Neuron (in vitro differentiated cells): ENCODE results near the gene EPX.

Experiments used
- H2AFZ ChIP-seq: one replicate; pipeline ENCODE4 v1.6.1; 2013; ENCODE audit warnings: low read depth, mild to moderate bottlenecking, inconsistent platforms, low read length, moderate library complexity
- H3K27me3 ChIP-seq: one replicate; pipeline ENCODE4 v1.6.1; 2013; ENCODE audit warnings: low read length; ENCODE audit not compliant: insufficient read depth
- H3K36me3 ChIP-seq: one replicate; pipeline ENCODE4 v1.6.1; 2013; ENCODE audit warnings: low read length; ENCODE audit not compliant: insufficient read depth
- H3K4me1 ChIP-seq: one replicate; pipeline ENCODE4 v1.6.1; 2013; ENCODE audit warnings: low read length; ENCODE audit not compliant: insufficient read depth
- H3K4me3 ChIP-seq: 2 replicates; pipeline ENCODE4 v1.5.1; 2013; ENCODE audit warnings: mild to moderate bottlenecking, low read length, moderate library complexity
- H3K9me3 ChIP-seq: one replicate; pipeline ENCODE4 v1.6.1; 2013; ENCODE audit warnings: low read length

Gene EPX

DNA sequence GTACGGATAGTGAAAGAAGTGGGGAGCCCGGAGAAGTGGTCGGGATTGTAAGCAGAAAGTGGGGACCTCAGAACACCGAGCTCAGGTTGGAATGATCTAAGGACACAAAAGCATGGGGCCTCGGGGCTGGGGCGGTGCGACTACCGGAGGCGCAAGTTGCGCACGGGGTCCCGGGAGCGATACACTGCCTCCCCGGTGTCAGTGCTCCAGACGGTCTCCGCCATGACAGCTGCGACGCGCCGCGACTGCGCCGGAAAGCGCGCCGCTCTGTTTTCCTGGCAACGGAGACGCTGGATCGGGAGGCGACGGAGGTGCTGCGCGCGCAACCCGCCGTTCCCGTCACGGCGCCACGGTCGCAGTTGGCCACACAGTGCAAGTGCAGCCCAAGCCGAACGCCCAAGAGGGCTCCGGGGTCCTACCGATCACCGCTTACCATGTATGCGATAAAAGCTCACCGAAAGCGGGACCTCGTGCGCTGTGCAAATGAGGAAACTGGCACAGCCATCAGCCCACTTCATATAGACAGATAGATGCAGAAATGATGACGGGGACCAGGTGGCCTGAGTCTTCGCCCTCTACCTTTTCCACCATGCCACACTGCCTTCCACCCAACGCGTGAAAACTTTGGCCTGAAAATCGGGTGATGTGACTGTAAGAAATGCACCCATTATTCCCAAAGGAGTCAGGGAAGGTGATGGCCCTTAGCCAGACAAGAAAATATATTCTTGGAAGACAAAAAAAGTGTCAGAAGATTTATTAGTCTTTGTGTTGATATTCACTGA lies 26.7 kb downstream of the EPX start, which contains the start of gene MKS1:
MKS1 (minus strand) TSS at position 249 of the 782 bp plus-strand sequence; CDS start at position 224, 25 bp downstream.
- peak within 1 kb of the TSS; percentile 79 for H3K4me3 ChIP-seq
- H3K36me3 ChIP-seq = peaks cover 19% of the 10 kb centered on the region
- no peaks in the 10 kb centered on the region for H3K27me3 ChIP-seq
- no peaks in the 10 kb centered on the region for H3K9me3 ChIP-seq
- peaks cover 5% of the 10 kb centered on the region for H3K4me1 ChIP-seq
- peak within 1 kb of the TSS; percentile 84 for H2AFZ ChIP-seq

DNA sequence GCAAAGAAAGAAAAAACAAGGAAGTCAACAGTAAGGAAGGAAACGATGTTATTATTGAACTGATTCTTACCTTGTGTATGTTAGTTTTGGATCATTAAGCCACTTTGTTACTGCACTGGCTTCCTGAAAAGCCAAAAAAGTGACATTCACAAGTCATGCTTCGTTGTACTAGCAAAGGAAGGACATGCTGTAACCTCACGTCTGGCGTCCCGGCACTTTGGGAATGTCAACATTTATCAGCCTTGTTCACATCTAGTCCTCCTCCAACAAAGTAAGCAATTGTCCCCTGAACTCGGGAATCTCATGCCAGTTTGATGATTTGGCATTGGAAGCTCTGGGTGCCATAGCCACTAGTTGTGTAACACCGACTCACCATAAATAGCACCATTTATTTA lies 27.3 kb downstream of the EPX start:
- Histone ChIP-seq H3K9me3 (no peaks in the 10 kb centered on the region), H2AFZ (peak overlapping the region; percentile 84), H3K36me3 (peaks cover 16% of the 10 kb centered on the region), H3K27me3 (no peaks in the 10 kb centered on the region), H3K4me3 (peak overlapping the region; percentile 79), H3K4me1 (peaks cover 5% of the 10 kb centered on the region)

DNA sequence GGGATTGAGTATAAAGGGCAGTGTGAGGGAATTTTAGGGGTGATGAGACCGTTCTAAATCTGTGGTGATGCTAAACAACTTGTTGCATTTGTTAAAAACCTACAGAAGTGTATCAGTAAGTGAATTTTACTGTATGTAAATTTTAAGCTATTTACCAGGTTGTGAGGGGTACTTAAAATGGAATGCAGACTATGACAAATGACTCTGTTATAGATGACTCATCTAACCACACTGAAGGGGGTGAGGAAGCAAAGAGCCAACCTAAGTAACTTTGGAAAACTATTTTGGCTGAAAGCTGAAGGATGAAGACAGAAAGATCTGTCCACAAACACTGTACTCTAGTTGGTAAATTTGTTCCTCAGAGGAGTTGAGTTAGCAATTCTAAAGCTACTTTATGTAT lies 31.8 kb downstream of the EPX start:
- no peak overlapping the region for H3K4me3 ChIP-seq
- no peak overlapping the region for H2AFZ ChIP-seq
- peaks cover 8% of the 10 kb centered on the region for H3K27me3 ChIP-seq
- H3K9me3 ChIP-seq = no peaks in the 10 kb centered on the region
- no peaks in the 10 kb centered on the region for H3K36me3 ChIP-seq
- peaks cover 5% of the 10 kb centered on the region for H3K4me1 ChIP-seq

DNA sequence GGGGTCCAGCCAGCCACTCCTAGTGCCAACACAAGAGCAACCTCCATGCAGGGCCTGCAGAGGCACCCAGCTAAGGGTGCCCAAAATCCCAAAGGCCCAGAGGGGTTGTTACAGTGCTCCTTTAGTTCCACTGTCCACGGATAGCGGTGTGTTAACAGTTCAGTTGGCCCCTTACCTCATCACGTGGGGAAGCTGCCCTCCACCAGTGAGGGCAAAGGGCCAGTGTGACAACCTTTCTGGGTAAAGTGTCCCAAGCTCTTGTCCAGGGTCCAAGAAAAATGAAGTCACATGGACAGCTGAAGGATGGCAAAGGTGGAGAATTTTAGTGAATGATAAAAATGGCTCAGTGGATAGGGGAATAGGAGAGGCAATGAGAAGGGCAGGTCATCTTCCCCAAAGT lies 35.2 kb downstream of the EPX start:
- no peak overlapping the region for H3K4me3 ChIP-seq
- no peaks in the 10 kb centered on the region for H3K36me3 ChIP-seq
- H3K27me3 ChIP-seq = peaks cover 18% of the 10 kb centered on the region
- no peak overlapping the region for H2AFZ ChIP-seq
- H3K9me3 ChIP-seq = no peaks in the 10 kb centered on the region
- no peaks in the 10 kb centered on the region for H3K4me1 ChIP-seq

DNA sequence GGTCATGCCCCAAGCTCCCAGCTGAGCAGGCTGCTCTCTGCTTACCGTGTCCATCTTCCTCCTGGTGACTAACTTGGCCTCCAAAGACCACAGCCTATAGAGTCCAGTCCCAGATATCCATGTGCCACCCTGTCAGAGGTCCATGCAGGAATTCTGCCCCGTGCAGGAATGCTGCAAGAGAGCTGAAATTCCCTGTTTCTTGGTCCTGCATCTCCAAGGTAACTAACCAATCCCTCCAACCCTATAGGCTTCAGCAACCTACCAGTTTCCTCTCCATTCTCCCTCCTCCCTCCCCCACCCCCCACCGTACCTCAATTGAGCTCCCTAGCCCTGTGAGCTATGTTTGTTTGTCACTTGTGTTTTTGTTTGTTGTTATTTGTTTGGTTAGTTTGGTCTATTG lies 36.2 kb downstream of the EPX start:
- H3K9me3 ChIP-seq = no peaks in the 10 kb centered on the region
- H3K36me3 ChIP-seq = no peaks in the 10 kb centered on the region
- no peak overlapping the region for H3K4me3 ChIP-seq
- peaks cover 21% of the 10 kb centered on the region for H3K27me3 ChIP-seq
- H2AFZ ChIP-seq = no peak overlapping the region
- H3K4me1 ChIP-seq = no peaks in the 10 kb centered on the region

DNA sequence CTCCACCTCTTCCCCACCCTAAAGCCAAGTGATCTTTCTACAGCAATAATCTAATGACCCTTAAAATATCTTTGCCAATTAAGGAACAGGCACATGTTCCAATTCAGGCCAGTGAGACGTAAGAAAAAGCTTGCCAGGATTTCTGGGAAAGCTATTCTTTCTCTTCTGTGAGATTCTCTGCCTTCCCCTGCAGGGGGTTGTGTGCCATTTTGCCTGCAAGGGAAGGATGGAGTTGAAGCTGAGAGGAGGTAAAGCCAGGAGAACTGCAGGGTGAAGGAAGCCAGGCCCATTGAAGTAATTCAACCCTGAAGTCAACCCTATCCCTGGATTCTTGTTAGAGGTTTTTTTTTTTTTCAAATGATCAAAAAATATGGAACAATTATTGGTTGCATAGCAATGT lies 36.9 kb downstream of the EPX start:
- no peaks in the 10 kb centered on the region for H3K9me3 ChIP-seq
- no peak overlapping the region for H3K4me3 ChIP-seq
- H2AFZ ChIP-seq = no peak overlapping the region
- H3K27me3 ChIP-seq = peaks cover 21% of the 10 kb centered on the region
- no peaks in the 10 kb centered on the region for H3K4me1 ChIP-seq
- no peaks in the 10 kb centered on the region for H3K36me3 ChIP-seq

DNA sequence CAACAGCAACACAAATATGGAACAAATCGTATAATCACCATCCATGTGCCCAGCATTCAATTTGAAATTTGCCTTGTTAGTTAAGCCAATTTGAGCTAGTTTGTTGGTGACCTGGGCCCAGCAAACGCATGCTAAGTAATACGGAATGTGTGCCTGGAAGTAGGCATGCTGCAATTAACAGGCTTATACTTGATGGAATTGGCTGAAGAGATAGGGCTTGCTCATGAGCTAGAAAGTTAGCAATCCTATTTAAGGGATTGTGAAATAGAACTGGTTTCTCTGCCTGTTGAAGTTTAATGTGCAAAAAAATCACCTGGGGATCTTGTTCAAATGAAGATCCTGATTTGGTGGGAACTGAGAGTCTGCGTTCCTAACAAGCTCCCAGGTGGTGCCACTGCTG lies 37.4 kb downstream of the EPX start:
- H2AFZ ChIP-seq = no peak overlapping the region
- H3K9me3 ChIP-seq = no peaks in the 10 kb centered on the region
- no peak overlapping the region for H3K4me3 ChIP-seq
- H3K4me1 ChIP-seq = no peaks in the 10 kb centered on the region
- H3K27me3 ChIP-seq = peaks cover 21% of the 10 kb centered on the region
- no peaks in the 10 kb centered on the region for H3K36me3 ChIP-seq

DNA sequence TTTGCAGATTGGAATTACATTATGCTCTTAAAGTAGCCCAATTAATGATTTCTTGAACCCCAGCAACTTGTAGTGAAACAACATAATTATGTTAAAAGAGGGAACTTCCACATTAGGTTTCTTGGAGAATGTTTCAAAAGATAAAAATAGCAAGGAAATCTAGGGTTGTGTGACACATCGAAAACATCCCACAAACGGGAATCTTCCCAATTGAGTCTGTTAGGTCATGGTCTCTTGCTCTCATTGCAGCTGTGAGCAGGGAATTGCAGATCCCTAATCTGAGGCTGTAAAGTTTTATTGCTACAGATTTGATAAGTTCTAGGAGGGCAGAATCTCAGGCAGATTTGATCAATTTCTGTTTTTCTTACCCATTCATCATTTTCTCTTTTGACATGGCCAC lies 39.1 kb downstream of the EPX start:
- Histone ChIP-seq H3K27me3 (peaks cover 26% of the 10 kb centered on the region), H3K4me3 (no peak overlapping the region), H3K4me1 (no peaks in the 10 kb centered on the region), H3K9me3 (no peaks in the 10 kb centered on the region), H3K36me3 (no peaks in the 10 kb centered on the region), H2AFZ (no peak overlapping the region)

DNA sequence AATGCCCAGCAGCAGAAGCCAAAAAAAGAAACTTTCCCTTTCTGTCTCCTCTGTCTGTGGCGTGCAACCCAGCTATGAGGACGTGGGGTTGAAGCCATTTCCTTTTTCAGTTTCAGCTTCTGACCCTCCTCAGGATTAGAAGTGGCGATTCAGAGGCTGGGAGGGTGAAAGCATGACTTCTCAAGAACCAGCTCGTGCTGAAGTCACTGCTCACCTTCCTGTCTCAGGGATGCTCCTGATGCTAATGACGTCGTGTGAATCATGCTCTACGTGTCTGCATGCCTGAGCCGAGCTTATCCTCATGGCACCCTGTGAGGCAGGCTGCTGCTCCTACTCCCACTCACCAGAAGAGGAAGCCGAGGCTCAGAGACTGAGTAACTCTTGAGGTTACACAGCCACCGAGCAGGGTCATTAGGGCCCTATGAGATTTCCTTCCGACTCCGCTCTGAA lies 40.2 kb downstream of the EPX start:
- H3K27me3 ChIP-seq = peaks cover 25% of the 10 kb centered on the region
- H3K4me3 ChIP-seq = no peak overlapping the region
- no peaks in the 10 kb centered on the region for H3K36me3 ChIP-seq
- H3K9me3 ChIP-seq = no peaks in the 10 kb centered on the region
- H3K4me1 ChIP-seq = no peaks in the 10 kb centered on the region
- H2AFZ ChIP-seq = no peak overlapping the region

DNA sequence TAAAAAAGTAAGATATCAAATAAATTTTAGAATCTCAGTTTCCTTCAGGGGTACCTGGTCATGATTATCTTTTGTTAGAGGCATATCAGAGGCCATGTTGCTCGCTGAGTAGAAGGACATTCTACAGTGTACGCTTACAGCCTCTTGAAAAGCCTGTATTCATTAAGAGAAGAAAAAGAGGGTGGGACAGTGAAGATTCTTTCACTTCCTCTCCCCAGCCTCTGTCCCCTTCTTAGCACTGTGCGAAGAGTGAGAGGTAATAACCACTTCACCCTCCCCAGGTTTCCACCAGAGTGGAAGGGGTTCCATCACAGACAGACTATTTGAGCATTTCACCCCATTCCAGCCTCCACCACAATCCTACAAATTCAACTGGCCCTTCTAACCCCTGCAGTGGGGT lies 41.0 kb downstream of the EPX start:
- H3K36me3 ChIP-seq = no peaks in the 10 kb centered on the region
- no peak overlapping the region for H3K4me3 ChIP-seq
- H3K4me1 ChIP-seq = no peaks in the 10 kb centered on the region
- peaks cover 26% of the 10 kb centered on the region for H3K27me3 ChIP-seq
- H3K9me3 ChIP-seq = no peaks in the 10 kb centered on the region
- no peak overlapping the region for H2AFZ ChIP-seq

DNA sequence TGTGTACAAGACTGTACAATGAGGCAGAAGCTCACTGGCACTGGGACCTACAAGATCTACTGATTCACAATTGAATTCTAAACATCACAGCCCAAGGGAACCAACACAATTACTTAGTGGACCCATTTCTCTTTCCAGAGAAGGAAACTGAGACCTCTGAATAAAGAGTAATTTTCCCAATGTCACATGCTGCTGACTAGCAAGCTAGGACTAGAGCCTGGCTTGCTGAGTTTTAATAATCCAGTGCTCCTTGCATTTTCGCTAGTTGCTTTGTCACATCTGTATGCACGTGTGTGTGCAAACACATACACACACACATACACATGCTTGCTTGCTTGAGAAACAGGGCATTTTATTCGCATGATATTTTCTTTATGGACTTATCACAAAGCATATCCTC lies 42.0 kb downstream of the EPX start:
- no peaks in the 10 kb centered on the region for H3K9me3 ChIP-seq
- H3K4me1 ChIP-seq = no peaks in the 10 kb centered on the region
- H3K27me3 ChIP-seq = peaks cover 36% of the 10 kb centered on the region
- no peaks in the 10 kb centered on the region for H3K36me3 ChIP-seq
- H3K4me3 ChIP-seq = no peak overlapping the region
- H2AFZ ChIP-seq = no peak overlapping the region

DNA sequence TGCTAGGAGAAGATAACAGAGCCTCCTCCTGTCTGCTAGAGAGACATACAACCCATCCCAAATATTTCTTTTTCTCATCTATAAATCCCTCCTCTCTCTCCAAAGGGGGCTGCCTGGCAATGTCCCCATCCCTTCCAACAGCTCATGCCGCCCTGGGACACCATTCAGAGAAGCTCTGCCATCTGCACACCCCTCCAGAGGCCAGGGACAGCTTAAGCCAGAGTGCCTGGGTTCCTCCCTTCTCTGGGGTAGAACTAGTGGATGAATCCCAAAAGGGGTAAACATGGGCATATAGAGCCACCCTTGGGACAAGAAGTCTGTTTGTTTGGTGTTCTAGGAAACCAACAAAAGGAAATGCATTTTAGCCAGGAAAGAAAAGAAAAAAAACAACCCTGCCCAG lies 43.3 kb downstream of the EPX start:
- Histone ChIP-seq H3K36me3 (no peaks in the 10 kb centered on the region), H3K9me3 (no peaks in the 10 kb centered on the region), H2AFZ (no peak overlapping the region), H3K4me3 (no peak overlapping the region), H3K4me1 (no peaks in the 10 kb centered on the region), H3K27me3 (peaks cover 41% of the 10 kb centered on the region)

DNA sequence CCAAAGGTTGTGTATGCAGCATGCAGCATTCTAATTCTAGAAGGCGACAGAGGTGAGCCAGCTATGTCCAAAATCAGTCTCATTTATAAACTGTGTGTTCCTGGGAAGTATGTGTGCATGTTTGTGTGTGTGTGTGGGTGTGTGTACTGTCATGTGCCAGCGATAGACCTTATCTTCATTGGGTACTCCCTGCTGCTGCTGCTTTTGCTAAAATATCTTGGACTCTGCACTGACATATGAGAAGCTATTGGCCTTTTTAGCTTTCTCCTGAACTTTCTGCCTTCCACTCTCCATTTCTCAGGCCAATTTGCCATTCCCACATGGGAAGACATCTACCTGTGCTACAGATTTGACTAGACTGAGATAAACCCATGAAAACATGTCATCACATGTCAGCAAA lies 43.9 kb downstream of the EPX start:
- Histone ChIP-seq H3K27me3 (peaks cover 41% of the 10 kb centered on the region), H3K36me3 (no peaks in the 10 kb centered on the region), H3K9me3 (no peaks in the 10 kb centered on the region), H3K4me3 (no peak overlapping the region), H2AFZ (no peak overlapping the region), H3K4me1 (no peaks in the 10 kb centered on the region)

DNA sequence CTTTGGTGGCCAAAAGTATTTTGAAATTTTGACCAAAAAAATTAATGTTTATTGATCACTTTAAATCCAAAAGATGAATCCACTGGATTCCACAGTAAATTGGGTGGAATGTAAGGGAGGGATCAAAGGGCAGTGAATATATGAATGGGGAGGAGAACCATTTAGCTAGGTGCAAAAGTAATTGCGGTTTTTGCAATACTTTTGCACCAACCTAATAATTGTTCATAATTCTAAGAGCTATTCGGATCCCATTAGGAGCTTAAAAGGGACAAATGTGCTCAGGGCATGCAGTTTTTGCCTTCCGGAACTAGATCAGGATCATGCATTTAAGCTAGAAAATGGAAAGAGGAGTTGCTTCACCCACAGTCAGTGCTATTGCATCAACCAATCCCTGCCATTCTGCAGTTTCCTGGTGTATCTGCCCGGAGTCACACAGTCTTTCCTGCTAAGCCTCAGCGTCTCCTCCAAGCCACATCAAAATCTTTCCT lies 45.7 kb downstream of the EPX start, which contains the start of gene LPO:
LPO (plus strand) TSS at position 438 of the 488 bp plus-strand sequence. CDS start 4,396 bp downstream, outside the sequence.
- peaks cover 38% of the 10 kb centered on the region for H3K27me3 ChIP-seq
- H3K4me3 ChIP-seq = no peak within 1 kb of the TSS
- no peaks in the 10 kb centered on the region for H3K36me3 ChIP-seq
- no peak within 1 kb of the TSS for H2AFZ ChIP-seq
- no peaks in the 10 kb centered on the region for H3K4me1 ChIP-seq
- no peaks in the 10 kb centered on the region for H3K9me3 ChIP-seq
